ENCODE measurements around the gene L3MBTL4. TPM values are rescaled to one million over a fixed set of nuclear protein-coding genes. Genes with fewer than 3 reads are reported as not detected.
A peak's percentile ranks its signal among the peaks of the same experiment; 100 is the strongest.

The L3MBTL4 gene
- total and polyA plus RNA-seq, 8 donors, result 2.5 to 15.1 (median 6.4) TPM

DNA sequence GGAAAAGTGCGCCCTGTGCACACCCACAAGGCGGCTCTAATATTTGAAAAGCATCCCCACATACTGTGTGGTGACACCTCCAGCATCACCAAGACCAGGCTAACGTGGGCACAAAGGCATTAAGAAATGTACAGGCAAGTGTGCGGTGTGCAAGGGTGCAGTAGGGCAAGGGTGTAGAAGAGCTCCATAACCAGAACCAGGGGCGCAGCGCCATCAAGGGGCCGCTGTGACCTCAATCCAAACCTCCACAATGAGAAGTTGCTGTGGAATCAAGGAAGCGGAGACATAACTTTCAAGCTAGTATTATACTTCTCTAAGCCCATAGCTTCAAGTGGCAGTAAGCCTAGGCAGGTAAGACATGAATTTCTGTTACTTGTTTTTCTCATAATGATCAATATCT is 13.0 kb downstream of the L3MBTL4 start:
- Histone ChIP-seq H3K36me3 (no peaks in the 10 kb centered on the region), H3K4me3 (no peak overlapping the region), H3K9me3 (no peaks in the 10 kb centered on the region), H3K27me3 (no peaks in the 10 kb centered on the region), H3K27ac (no peak overlapping the region), H3K4me1 (no peaks in the 10 kb centered on the region)
- intact Hi-C loops (cut with DNase I), result no loop called here
- 78 to 79% methylated on average over 8 of the region's 8 CpGs for WGBS, 2 donors
- no peak for ATAC-seq
- TF ChIP-seq, protein P1, sequence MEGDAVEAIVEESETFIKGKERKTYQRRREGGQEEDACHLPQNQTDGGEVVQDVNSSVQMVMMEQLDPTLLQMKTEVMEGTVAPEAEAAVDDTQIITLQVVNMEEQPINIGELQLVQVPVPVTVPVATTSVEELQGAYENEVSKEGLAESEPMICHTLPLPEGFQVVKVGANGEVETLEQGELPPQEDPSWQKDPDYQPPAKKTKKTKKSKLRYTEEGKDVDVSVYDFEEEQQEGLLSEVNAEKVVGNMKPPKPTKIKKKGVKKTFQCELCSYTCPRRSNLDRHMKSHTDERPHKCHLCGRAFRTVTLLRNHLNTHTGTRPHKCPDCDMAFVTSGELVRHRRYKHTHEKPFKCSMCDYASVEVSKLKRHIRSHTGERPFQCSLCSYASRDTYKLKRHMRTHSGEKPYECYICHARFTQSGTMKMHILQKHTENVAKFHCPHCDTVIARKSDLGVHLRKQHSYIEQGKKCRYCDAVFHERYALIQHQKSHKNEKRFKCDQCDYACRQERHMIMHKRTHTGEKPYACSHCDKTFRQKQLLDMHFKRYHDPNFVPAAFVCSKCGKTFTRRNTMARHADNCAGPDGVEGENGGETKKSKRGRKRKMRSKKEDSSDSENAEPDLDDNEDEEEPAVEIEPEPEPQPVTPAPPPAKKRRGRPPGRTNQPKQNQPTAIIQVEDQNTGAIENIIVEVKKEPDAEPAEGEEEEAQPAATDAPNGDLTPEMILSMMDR (IDR thresholded peaks at IDR 0.05), result no peak
- no peak for DNase-seq
- FAIRE-seq, result no peak

DNA sequence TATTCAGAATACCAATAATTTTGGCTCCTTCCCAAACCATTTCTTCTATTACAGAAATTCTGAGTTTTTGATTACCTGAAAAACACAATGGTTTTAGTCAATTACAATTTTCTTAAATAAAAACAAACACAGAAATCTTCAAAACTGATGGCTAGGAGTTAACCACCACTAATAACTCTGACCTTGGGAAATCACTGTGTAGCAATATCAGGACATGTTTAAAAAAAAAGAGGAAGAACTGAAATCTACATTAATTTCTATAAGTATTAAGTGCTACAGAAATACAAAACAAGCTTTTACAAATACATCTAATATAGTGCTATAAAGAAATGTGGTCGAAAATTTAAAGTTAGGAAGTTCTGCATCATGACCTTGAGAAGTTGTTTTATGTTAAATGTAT is 14.9 kb downstream of the L3MBTL4 start:
- intact Hi-C loops (cut with DNase I), result no loop called here
- TF ChIP-seq, protein P1 (IDR thresholded peaks at IDR 0.05), result no peak
- no peak for DNase-seq
- no peaks in the 10 kb centered on the region for H3K36me3 ChIP-seq
- 68 to 83% methylated on average over 1 of the region's 1 CpG for WGBS, 2 donors
- no peak overlapping the region for H3K4me3 ChIP-seq
- H3K27me3 ChIP-seq, result no peaks in the 10 kb centered on the region
- no peaks in the 10 kb centered on the region for H3K4me1 ChIP-seq
- no peaks in the 10 kb centered on the region for H3K9me3 ChIP-seq
- FAIRE-seq, result no peak
- no peak for ATAC-seq
- no peak overlapping the region for H3K27ac ChIP-seq

- intact Hi-C loops (cut with DNase I), result no loop called here
- Histone ChIP-seq H3K27me3 (no peaks in the 10 kb centered on the region), H3K27ac (no peak overlapping the region), H3K9me3 (no peaks in the 10 kb centered on the region), H3K4me3 (no peak overlapping the region), H3K4me1 (no peaks in the 10 kb centered on the region), H3K36me3 (no peaks in the 10 kb centered on the region)
- WGBS, 2 donors, result 38 to 44% methylated on average over 6 of the region's 6 CpGs
- FAIRE-seq (no peak), ATAC-seq (peak in 3 of 4 donors; percentile 11 to 67 (median 47)), DNase-seq (no peak)
- TF ChIP-seq, protein P1 (IDR thresholded peaks at IDR 0.05), result no peak
Observed at GRCh38 chr18:6397931-6398566, 16.7 kb downstream of the L3MBTL4 start.

GRCh38 chr18:6396847-6397246 is 17.9 kb downstream of the L3MBTL4 start:
- DNase-seq (no peak), FAIRE-seq (no peak), ATAC-seq (no peak)
- H3K4me3 ChIP-seq, result no peak overlapping the region
- TF ChIP-seq, protein P1 (IDR thresholded peaks at IDR 0.05), result no peak
- no peaks in the 10 kb centered on the region for H3K4me1 ChIP-seq
- H3K9me3 ChIP-seq, result no peaks in the 10 kb centered on the region
- no peak overlapping the region for H3K27ac ChIP-seq
- intact Hi-C loops (cut with DNase I), result no loop called here
- no peaks in the 10 kb centered on the region for H3K36me3 ChIP-seq
- no peaks in the 10 kb centered on the region for H3K27me3 ChIP-seq
- 73 to 82% methylated on average over 5 of the region's 5 CpGs for WGBS, 2 donors

- Histone ChIP-seq H3K4me1 (no peaks in the 10 kb centered on the region), H3K9me3 (no peaks in the 10 kb centered on the region), H3K27me3 (no peaks in the 10 kb centered on the region), H3K36me3 (no peaks in the 10 kb centered on the region), H3K27ac (no peak overlapping the region), H3K4me3 (no peak overlapping the region)
- DNase-seq (no peak), ATAC-seq (no peak), FAIRE-seq (no peak)
- TF ChIP-seq, protein P1 (IDR thresholded peaks at IDR 0.05), result no peak
- 91 to 97% methylated on average over 2 of the region's 2 CpGs for WGBS, 2 donors
- intact Hi-C loops (cut with DNase I), result no loop called here
Observed at GRCh38 chr18:6396276-6396675, 18.4 kb downstream of the L3MBTL4 start.
